NCI-H510A (cell line): ENCODE results near the gene SLC13A4.
"Not testable (repeated sequence)": the region's sequence is repeated elsewhere in the genome, so short reads cannot be mapped to it uniquely, and the experiment has no call there.

ENCODE experiments used
- DNase-seq: peaks from one replicate; lab custom pipeline; 2025; lab: John Stamatoyannopoulos, UW

The SLC13A4 gene

DNA sequence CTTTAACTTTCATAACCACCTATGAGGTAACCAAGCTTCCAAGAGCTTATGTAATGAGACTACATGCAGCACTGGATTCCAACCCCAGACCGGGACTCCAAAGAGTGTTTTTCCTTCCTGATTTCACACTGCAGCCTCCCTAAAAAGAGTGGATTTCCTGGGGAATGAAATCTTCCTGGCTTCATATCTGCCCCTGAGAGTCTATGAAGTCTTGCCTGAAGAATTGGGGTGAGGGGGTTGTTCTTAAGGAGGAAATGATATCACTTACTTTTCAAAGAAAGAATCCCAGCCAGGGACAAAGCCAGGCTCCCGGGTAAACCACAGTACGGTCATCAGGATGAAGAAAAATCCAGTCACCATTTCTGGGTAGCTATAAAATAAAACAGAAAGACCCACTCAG is 35.9 kb downstream of the SLC13A4 start:
- DNase-seq, result no peak

DNA sequence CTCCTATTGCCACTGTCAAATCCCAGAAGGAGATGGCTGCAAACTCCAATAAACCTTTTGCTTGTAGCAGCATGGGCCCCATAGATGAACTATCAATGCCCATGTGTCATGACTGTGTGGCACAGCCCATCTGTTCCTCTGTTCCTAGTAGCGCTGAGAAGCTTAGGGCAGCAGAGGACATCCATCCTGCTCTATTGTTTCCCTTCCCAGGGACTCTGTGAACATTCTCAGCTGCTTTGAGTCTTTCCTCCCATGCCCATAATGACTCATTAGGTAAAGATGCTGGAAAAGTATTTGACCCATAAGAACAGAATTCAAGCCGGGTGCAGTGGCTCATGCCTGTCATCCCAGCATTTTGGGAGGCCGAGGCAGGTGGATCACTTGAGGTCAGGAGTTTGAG is 37.4 kb downstream of the SLC13A4 start:
- no peak for DNase-seq

DNA sequence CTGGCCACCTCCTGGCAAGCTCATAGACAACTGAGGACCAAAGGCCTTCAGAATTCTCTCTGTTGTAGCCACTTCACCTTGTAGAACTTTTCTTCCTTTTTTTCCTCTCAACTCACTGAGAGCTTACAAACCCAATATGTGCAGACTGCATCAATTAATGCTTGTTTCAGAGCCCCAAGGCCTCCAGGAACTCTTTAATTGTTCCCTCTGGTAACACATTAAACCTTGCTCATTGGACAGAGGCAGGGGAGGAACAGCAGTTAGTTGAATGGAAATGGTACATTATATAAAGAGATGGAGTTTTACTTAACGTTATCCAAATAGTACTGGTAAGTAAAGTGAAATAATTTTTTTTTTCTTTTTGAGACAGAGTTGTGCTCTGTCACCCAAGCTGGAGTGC is 40.5 kb downstream of the SLC13A4 start:
- no peak for DNase-seq

DNA sequence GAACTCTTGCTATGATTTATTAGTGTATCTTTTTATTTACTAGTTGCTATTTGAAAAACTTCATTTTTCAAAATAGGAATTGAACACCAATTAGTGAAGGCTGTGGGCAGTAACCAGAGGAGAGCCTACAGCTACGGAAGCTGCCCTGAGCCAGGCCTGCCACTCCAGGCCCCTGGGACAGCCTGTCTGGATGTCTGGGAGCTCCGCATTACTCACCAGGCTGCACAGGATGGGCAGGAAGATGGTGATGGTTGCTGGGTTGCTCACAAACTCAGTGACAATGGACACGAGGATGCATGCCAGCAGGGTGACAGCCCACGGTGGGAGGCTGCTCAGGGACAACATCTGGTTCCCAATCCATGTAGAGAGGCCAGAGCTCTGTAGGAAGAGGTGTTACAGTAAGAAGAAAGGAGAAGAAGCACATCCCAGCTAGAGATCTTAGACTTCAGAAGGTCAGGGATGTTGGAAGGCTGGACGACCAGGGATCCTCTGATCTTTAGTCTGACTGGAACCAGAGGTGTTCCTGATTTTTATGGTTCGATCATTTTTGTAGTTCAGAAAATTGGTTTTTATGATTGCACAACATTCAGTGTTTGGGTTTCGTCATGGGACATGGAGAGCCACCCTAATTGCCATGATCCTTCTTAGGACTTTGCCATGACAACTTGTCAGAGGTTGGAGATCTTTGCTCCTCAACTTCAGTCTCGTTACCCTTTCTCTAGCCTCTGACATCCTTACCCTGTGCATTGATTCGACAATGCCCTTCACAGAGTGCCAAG is 42.5 kb downstream of the SLC13A4 start:
- no peak for DNase-seq

DNA sequence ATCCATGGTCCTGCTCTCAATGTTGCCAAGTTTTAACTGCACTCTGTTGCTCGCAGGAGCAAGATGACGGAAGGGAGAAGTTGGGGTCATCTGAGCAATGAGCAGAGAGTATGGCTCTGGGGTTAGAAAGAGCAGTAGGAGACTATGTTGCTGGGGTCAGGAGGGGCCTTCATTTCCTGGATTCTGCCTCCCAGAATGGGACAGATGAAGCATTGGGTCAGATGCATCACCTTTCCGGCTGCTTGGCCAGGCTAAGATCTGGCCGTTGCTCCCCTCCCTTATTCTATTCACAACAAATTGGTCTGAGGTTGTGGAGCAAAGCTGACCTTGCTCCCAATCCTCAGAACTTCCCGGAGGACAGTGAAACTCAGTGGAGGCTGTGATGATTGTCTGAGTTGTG is 43.3 kb downstream of the SLC13A4 start:
- DNase-seq, result no peak

DNA sequence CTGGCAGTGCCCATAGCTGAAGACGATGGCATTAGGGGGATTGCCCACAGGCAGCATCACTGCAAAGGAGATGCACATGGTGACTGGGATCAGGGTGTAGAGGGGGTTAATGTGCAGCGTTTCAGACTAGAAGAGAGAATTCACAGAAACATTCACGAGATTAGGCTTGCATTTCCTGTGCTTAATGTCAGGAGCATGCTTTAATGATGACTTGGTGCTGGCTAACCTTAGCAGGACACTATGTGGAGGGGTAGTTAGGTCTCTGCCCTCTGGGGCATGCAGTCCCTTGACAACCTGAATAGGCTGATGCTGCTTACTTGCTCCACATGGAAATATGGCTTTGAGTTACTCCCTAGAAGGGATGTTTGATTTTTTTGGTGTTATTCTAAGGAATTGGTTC is 43.9 kb downstream of the SLC13A4 start:
- no peak for DNase-seq

DNA sequence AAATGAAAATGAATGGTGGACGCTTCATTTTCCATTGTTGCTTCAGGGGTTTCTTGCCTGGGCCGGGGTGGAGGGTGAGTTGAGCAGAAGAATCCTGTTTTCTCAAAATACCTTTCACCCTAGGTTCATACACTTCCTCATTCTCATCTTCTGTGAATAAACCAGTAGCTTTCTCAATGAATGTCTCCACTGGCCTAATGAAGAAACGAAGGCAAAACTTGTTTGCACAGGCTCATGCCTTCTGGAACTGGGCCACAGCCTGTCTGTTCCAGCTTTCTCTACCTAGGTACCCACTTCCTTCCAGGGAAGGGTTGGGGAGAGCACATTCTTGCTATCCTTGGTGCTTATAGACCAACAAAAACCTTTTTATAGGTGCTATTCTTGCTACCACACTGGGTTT is 44.4 kb downstream of the SLC13A4 start:
- DNase-seq, result no peak

DNA sequence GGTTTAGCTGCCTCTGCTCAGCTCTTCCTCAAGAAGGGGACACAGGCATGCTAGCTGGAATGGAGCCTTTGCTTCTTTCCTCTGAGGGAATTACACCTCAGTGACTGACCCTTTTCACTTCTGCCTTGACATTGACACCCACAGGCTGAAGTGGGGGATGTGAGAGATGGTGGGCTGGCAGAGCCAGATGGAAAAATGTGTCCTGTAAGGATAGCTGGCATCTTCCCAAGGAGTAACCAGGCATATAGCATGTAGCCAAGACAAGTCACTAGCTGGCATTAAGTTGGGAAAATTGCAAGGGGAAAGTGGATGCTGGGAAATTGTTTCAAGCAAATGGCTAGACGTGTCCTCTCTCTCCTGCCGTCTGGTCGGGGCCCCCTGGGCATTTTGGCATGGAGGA is 45.8 kb downstream of the SLC13A4 start:
- DNase-seq, result no peak

DNA sequence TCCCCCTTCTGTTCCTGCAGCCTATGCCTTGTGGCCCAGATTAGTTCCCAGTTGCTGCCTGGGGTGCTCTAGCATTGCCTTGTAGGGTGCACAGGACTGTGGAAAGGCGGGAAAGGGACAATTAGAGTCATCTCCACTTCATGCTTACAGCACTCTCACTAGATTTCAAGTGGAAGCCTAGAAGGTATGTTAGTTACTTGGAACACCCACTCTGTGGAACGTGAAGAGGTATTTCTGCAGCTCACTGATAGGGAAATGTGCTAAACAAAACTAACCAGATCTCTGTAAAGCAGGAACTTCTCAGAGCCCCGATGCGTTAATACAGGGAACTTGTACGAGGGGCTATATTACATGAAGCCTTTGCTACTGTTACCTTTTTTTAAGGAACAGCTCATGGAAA is 46.2 kb downstream of the SLC13A4 start:
- DNase-seq, result no peak

DNA sequence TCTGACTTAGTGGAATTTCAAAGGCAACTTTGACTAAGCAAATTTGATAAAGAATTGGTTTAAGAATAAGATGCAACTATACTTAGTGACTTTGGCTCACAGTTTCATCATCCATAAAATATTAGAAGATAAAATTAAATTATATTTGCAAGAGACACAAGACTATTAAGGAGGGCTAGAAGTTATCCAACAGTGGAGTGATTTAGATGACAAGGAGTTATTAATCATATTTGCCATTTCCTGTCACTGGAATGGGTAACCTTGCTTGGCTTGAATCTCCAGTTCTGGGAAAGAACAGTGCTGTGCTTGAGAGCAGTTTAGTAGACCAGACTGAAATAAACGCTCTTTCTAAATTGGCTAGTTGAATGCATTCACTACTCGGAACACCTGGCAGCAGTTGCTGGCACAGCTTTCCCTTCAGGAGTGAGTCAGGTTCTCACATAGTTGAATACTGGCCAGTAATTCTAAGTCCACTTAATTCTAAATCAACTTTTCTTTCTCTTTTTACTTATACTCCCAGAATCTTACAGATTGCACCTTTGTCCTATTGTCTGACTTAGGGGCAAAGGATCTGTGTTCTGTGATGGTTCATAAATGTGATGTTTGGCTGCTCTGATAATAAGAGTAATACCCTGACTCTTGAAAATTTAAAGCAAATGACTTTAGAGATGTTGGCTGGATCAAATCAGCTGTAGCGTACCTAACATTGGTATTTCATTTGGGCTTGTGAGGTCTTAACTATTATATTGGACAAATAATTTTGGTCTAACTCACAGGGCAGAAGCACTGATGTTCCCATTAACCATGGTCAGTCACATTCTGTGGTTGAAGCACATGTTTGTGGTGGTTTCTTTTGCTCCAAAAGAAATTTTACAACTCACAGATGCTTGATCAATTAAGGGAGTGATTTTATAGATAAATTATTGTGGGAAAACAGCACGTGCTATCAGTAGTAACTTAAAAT is 49.1 kb downstream of the SLC13A4 start:
- no peak for DNase-seq

DNA sequence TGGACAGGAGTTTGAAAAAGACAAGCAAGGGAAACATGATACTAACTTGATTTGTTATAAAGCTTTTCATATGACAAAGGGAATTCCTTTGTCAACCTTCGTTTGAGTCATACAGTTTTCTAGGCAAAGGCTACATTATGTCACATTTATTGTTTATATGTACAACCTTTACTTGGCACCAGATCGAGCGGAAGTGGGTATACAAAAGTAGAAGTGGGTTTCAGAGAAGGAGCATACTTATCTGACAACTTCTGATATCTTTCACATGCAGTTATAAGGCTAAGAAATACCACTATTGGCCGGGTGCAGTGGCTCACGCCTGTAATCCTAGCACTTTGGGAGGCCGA is 54.7 kb downstream of the SLC13A4 start:
- DNase-seq, result no peak

DNA sequence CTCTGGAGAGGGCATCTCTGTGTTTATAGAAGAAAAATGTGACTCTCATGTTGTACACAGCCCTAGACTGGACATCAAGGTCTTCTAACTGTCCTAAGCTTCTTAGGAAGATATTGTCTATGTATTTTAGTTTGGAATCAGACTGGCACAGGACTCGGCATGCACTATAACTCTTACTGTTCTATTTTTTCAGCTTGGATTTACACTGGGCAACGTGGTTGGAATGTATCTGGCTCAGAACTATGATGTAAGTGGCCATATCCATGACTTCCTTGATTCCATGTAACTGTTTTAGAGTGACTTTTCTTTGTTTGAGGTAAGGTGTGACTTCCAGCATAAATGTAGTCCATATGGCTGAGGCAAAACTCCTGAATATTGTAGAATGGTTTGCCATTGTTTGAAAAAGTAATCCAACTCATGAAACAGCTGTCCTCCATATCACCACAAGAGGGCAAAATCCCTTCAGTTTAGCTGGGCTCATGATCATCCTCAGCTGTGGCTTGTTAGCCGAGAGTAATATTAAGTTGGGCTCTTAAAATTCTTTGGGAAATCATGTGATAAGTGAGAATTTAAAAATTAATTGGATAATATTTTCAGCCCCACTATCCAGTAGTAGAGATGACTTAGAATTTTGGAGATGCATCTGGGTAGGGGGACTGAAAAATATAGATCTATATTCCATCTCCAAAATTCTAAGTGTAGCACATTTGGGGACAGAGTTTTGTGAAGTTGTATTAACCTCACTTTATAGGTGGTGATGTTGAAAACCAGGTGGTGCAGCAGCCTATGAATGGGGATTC is 55.2 kb downstream of the SLC13A4 start:
- DNase-seq, result no peak

DNA sequence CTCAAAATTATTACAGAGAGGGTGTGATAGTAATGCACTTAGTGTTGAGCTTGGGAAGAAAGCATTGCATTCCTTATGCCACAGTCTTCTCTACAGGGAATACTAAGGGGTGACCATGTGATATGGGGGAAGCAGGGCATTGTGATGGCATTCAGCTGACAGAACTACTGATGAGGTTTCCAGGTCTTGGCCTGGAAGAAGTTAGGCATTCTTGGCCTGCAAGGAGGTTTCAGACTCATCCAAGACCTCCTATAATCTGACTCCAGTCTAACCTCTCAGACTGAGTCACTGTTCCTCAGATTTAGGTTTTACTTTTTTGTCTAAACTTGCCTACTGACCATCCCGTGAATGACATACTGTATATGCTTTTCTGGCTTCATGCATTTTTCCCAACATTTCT is 57.8 kb downstream of the SLC13A4 start:
- DNase-seq, result no peak

DNA sequence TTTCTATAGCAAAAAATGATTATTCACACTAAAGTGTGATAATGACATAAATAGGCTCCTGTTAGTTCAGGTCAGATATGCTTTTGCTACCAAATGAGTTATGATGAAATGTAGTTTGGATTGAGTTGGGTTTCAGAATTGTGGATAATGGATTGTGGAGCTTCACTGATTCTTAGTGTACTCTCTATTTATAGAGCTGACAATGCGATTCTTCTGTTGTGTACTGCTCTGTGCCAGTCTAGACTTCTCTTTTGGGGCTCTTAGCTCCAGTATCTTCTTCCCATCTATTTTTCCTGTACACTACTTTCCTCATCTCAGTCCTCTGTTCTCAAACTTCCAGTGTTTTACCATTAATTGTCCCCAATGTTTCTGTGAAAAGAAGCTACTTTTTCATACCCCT is 58.2 kb downstream of the SLC13A4 start:
- DNase-seq, result no peak

DNA sequence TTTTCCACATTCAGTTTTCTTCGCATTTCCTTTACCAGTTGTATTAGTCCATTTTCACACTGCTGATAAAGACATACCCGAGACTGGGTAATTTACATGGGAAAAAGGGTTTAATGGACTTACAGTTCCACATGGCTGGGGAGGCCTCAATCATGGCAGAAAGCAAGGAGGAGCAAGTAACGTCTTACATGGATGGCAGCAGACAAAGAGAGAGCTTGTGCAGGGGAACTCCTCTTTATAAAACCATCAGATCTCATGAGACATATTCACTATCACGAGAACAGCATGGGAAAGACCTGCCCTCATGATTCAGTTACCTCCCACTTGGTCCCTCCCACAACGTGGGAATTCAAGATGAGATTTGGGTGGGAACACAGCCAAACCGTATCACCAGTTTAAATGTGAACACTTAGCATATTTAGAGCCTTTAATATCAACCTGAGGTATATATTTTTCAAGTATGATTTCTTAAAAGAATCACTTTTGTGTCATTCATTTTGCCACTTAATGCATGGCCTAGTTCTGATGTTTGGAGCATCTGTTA is 59.1 kb downstream of the SLC13A4 start:
- not testable (repeated sequence) for DNase-seq

DNA sequence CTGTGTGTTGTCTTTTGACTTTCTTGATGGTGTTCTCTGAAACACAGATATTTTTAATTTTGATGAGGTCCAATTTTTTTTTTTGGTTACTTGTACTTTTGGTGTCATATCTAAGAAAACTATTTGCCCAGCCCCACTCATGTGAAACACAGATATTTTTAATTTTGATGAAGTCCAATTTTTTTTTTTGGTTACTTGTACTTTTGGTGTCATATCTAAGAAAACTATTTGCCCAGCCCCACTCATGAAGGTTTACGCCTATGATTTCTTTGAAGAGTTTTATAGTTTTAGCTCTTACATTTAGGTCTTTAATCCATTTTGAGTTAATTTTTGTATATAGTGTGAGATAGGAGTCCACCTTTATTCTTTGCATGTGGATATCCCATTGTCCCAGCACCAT is 60.4 kb downstream of the SLC13A4 start:
- DNase-seq, result not testable (repeated sequence)

DNA sequence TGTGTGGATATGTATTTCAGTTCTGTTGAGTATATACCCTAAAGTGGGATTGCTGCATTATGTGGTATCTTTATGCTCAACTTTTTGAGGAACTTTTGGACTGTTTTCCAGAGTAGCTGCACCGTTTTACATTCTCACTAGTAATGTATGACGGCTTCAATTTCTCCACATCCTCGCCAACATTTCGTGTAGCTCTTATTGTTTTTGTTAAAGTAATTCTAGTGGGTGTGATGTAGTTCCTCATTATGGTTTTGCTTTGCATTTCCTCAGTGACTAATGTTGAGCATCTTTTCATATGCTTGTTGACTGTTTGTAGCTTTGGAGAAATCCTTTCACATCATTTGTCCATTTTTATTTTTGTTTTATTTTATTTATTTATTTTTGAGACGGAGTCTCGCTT is 61.1 kb downstream of the SLC13A4 start:
- no peak for DNase-seq

DNA sequence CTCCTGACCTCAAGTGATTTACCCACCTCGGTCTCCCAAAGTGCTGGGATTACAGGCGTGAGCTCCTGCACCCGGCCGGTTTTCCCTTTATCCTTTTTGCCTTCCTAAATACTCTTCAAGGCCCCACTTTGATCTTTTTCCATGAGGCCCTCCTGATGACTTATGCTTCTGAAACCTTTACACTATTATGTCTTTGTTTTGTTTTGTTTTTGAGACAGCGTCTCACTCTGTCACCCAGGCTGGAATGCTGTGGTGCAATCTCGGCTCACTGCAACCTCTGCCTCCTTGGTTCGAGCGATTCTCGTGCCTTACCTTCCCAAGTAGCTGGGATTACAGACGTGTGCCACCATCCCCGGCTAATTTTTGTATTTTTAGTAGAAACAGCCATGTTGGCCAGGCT is 61.8 kb downstream of the SLC13A4 start:
- no peak for DNase-seq

DNA sequence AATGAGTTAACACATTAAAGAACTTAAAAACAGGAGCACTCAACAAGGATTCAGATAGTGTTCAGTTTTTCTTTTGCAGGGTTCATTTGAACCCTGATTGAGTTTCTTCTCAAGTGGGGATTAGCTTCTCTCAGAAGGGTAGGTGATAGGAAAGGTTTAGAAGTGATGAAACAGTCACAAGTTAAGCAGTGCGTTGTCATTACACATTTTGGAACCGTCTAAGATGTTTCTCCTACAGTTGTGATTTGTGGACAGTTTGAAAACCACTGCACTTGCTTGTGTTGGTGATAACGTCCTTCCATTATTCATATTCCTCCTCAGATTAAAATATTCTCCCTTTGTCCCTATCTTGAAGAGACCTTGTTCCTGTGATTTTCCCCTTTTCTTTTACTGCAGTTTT is 62.9 kb downstream of the SLC13A4 start:
- no peak for DNase-seq

DNA sequence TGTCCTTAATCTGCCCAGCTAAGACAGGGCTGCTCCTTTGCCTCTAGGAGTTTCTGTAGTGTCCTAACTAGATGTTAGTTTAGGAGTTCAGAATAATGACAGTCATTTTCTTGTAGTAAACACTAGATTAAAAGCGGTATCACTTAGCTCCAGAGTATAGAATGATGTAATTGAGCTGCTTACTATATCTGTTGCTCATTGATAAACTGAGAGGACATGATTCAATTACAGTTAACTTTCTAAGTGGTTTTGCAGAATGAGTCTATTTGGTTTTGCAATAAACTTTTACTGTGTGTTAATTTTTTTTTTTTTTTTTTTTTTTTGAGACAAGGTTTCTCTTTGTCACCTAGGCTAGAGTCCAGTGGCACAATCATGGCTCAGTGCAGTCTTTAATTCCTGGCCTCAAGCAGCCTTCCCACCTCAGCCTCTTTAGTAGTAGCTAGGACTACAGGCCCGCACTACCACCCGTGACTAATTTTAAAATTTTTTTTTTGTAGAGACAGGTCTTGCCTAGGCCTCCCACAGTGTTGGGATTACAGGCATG is 63.9 kb downstream of the SLC13A4 start:
- no peak for DNase-seq

DNA sequence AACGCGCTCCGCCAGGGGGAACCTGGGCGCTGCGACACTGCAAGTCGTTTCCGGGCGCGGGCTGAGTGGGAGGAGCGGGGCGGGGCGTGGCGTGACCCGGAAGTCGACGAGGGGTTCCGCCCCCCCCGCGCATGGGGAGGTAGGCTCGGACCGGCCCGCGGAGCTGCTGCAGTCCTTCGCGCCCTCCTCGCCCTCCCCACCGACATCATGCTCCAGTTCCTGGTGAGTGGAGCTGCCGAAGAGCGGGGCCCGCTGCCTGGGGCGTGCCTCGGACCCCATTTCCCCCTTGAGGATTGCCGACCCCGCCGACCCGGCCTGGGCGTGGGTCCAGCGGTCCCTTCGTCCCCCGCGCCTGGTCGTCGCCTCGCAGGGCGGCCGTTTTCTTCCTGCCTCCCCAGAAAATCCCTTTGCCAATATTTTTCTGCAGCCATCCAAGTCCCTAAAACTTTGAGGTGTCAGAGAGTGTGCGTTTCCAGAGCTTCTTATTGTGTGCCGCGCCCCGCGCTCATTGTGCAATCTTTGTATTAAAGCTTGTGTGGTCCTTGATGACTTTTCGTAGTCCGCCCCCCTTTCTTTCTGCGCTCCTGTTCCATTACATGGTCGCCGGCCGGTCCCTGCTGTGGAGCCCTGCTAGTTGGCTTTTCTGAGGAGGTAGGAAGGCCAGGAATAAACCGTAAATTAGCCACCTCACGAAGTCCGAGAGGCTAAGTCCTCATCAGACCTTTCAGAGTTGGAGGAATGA is 65.4 kb downstream of the SLC13A4 start, which contains the start of gene STMP1:
STMP1 (plus strand) TSS at position 142 of the 742 bp plus-strand sequence.
- peak; percentile 81 for DNase-seq
